ENCODE measurements around the gene BEX4. TPM values are rescaled to one million over a fixed set of nuclear protein-coding genes. Genes with fewer than 3 reads are reported as not detected.

The BEX4 gene
- total and polyA plus RNA-seq, 2 donors (not counting 3 experiments of a cell fraction or from before 2014, with no cell fraction given), result 17.8 to 30.3 TPM

- Histone ChIP-seq H4K20me1 (replicated peaks; ENCODE audit: control insufficient read depth, extremely low read depth, insufficient read depth, low read length) (no peaks in the 10 kb centered on the region), H3K9me3 (replicated peaks; ENCODE audit: control insufficient read depth, insufficient read depth, low read length) (no peaks in the 10 kb centered on the region), H3K79me2 (ENCODE audit: control insufficient read depth, insufficient read depth, low read length) (no peaks in the 10 kb centered on the region), H3K27me3 (ENCODE audit: control insufficient read depth in 2 of 2, insufficient read depth in 2 of 2, low read length in 2 of 2) (peaks cover 0 to 3% of the 10 kb centered on the region in 2 experiments), H3K36me3 (ENCODE audit: control insufficient read depth in 2 of 2, extremely low read depth in 1 of 2, insufficient read depth in 2 of 2, low read length in 2 of 2) (no peaks in the 10 kb centered on the region), H3K9ac (replicated peaks; ENCODE audit: extremely low read depth, insufficient read depth, low read length) (no peak overlapping the region), H3K27ac (ENCODE audit: insufficient read depth, low read depth, low read length) (no peak overlapping the region), H3K4me1 (ENCODE audit: control insufficient read depth, extremely low read depth, insufficient read depth, low read length) (no peaks in the 10 kb centered on the region), H3K4me3 (replicated peaks in 1 of 3; ENCODE audit: insufficient read depth in 1 of 3, low read depth in 1 of 3, low read length in 3 of 3) (no peak overlapping the region), H3K4me2 (ENCODE audit: insufficient read depth, low read length) (no peak overlapping the region), H2AFZ (ENCODE audit: low read depth, low read length) (no peak overlapping the region), H3K9me1 (replicated peaks; ENCODE audit: control insufficient read depth, extremely low read depth, insufficient read depth, low read length) (no peaks in the 10 kb centered on the region)
- intact Hi-C loops (cut with micrococcal nuclease), result no loop called here
- dilution Hi-C loops (cut with MboI; ENCODE audit: extremely low pct_ligation_motif_present, low sequenced_read_pairs), result no loop called here
- POLR2A ChIA-PET, result no interaction called here
- DNase-seq (ENCODE audit: low read depth, low spot score) (no peak), FAIRE-seq (no peak)
- no TSS peak for BruUV-seq (replicated peaks)
- CTCF ChIA-PET, result no interaction called here
- TF ChIP-seq GATA2 (IDR thresholded peaks at IDR 0.05; ENCODE audit: insufficient read depth, insufficient read length, low read depth, low read length) (no peak), MYC (IDR thresholded peaks at IDR 0.05; ENCODE audit: low read depth, low read length) (no peak), EZH2 (IDR thresholded peaks at IDR 0.05; ENCODE audit: borderline replicate concordance, low read depth, low read length, severe bottlenecking) (no peak), FOS (IDR thresholded peaks at IDR 0.05; ENCODE audit: borderline replicate concordance, insufficient read depth, low read length) (no peak), POLR2AphosphoS5 (IDR thresholded peaks at IDR 0.05; ENCODE audit: insufficient read depth, low read depth, low read length) (no peak), JUN (IDR thresholded peaks at IDR 0.05; ENCODE audit: borderline replicate concordance, insufficient read depth, insufficient read length, low read depth) (no peak), POLR2A (IDR thresholded peaks at IDR 0.05; ENCODE audit: low read depth, low read length) (no peak)
- TF ChIP-seq, protein P1, sequence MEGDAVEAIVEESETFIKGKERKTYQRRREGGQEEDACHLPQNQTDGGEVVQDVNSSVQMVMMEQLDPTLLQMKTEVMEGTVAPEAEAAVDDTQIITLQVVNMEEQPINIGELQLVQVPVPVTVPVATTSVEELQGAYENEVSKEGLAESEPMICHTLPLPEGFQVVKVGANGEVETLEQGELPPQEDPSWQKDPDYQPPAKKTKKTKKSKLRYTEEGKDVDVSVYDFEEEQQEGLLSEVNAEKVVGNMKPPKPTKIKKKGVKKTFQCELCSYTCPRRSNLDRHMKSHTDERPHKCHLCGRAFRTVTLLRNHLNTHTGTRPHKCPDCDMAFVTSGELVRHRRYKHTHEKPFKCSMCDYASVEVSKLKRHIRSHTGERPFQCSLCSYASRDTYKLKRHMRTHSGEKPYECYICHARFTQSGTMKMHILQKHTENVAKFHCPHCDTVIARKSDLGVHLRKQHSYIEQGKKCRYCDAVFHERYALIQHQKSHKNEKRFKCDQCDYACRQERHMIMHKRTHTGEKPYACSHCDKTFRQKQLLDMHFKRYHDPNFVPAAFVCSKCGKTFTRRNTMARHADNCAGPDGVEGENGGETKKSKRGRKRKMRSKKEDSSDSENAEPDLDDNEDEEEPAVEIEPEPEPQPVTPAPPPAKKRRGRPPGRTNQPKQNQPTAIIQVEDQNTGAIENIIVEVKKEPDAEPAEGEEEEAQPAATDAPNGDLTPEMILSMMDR (IDR thresholded peaks at IDR 0.05; ENCODE audit: extremely low read depth in 1 of 2, insufficient read depth in 1 of 2, low read depth in 1 of 2, low read length in 2 of 2), result no peak
- TF ChIP-seq, protein P2, sequence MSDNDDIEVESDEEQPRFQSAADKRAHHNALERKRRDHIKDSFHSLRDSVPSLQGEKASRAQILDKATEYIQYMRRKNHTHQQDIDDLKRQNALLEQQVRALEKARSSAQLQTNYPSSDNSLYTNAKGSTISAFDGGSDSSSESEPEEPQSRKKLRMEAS (IDR thresholded peaks at IDR 0.05; ENCODE audit: insufficient read depth, insufficient read length), result no peak
Observed at GRCh38 chrX:103183912-103184311, 31.0 kb upstream of the BEX4 start.

All from endothelial cell of umbilical vein (primary cell).